Measurements from ENCODE around the gene TSR1.

DNA sequence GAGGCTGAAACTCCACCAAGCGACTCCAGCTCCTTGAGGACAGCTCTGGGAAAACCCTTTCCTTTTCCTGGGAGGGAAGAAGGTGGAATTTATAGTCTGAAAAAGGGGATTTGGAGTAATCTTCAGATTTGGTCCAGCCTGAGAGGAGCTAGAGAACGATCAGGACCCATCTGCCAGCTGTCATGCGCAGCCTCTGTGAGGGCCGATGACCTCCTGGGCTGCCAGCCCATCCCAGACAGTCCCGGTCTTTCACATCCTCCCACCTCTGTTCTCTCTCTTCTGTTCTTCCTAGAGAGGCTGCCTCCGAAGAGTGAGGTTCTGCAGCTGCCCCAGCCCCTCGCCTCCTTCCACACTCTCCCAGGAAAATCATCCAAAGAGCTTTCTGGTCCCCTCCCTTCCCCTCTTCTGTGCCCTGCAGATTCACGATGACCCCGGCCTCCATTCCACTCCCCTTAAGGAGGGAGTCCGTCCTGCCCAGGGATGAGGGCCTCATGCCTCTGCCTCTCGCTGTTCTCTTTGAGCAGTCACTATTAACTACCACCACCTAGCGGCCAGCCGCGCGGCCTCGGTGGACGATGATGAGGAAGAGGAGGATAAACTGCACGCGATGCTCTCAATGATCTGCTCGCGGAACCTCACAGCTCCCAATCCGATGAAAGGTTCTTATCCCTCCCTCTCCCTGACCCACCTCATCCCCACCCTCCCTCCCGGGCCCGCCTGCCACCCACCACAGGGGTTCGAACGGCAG, 30.7 kb upstream of the TSR1 start:
- TF ChIP-seq, protein P1, sequence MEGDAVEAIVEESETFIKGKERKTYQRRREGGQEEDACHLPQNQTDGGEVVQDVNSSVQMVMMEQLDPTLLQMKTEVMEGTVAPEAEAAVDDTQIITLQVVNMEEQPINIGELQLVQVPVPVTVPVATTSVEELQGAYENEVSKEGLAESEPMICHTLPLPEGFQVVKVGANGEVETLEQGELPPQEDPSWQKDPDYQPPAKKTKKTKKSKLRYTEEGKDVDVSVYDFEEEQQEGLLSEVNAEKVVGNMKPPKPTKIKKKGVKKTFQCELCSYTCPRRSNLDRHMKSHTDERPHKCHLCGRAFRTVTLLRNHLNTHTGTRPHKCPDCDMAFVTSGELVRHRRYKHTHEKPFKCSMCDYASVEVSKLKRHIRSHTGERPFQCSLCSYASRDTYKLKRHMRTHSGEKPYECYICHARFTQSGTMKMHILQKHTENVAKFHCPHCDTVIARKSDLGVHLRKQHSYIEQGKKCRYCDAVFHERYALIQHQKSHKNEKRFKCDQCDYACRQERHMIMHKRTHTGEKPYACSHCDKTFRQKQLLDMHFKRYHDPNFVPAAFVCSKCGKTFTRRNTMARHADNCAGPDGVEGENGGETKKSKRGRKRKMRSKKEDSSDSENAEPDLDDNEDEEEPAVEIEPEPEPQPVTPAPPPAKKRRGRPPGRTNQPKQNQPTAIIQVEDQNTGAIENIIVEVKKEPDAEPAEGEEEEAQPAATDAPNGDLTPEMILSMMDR (IDR thresholded peaks at IDR 0.05; ENCODE audit: borderline replicate concordance, extremely low read depth, low read length, poor library complexity, severe bottlenecking) = no peak
- TF ChIP-seq EZH2 (IDR thresholded peaks at IDR 0.05; ENCODE audit: borderline replicate concordance, low read depth, low read length, severe bottlenecking) = no peak

Measured in DND-41 (cell line).